ENCODE results near the gene PIWIL1. TPM values are rescaled to one million over a fixed set of nuclear protein-coding genes. Genes with fewer than 3 reads are reported as not detected.

The PIWIL1 gene
- total RNA-seq, 1 donor from 2014 or later: not detected

DNA sequence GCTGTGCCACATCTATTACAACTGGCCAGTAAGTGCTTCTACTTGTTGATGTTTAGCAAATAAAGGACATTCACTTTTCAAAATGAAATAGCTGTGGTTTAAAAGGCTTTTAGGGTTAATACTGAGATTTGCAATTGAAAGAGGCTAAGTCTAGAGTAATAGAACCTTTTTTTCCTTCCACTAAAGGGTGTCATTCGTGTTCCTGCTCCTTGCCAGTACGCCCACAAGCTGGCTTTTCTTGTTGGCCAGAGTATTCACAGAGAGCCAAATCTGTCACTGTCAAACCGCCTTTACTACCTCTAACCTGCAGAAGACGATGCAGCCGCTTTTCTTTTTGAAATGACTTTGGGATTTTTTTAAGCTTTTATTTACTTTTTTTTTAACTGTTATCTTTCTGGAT lies 33.6 kb downstream of the PIWIL1 start:
- peaks cover 6% of the 10 kb centered on the region for H3K4me1 Mint-ChIP-seq
- H3K4me3 Mint-ChIP-seq: no peak overlapping the region
- H3K27me3 Mint-ChIP-seq (ENCODE audit: low read depth): peaks cover 93% of the 10 kb centered on the region
- no peak for DNase-seq (ENCODE audit: low read depth, low spot score)
- H3K27ac Mint-ChIP-seq (ENCODE audit: unreplicated experiment): no peak overlapping the region
- H3K36me3 Mint-ChIP-seq (ENCODE audit: low read depth): no peaks in the 10 kb centered on the region
- peaks cover 3% of the 10 kb centered on the region for H3K9me3 Mint-ChIP-seq
- no peak for TF ChIP-seq CTCF (conservative IDR thresholded peaks at IDR 0.05)

DNA sequence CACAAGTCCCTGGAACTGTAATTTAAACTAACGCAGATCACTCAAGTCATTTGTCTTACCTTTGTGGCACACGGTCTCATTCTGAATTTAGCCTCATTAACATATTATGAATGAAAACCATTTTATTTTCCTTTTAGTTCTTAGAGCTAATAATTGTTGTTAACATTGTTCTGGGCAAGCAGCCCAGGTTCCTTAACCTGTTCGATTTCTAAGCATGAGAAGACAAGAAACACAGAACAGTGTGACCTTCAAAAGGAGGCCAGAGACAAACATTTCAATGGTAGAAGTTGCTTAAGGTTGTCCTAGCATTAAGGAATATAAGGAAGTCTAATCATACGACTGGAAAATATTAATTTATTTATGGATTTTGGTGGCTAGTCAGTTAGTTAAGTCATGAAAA lies 35.2 kb downstream of the PIWIL1 start:
- Mint-ChIP-seq H3K9me3 (peaks cover 3% of the 10 kb centered on the region), H3K27me3 (ENCODE audit: low read depth) (peaks cover 90% of the 10 kb centered on the region)

GRCh38 chr12:130374083-130374482 lies 36.4 kb downstream of the PIWIL1 start:
- Mint-ChIP-seq H3K4me1 (peaks cover 6% of the 10 kb centered on the region), H3K4me3 (no peak overlapping the region), H3K9me3 (no peaks in the 10 kb centered on the region), H3K27me3 (ENCODE audit: low read depth) (peaks cover 89% of the 10 kb centered on the region), H3K27ac (ENCODE audit: unreplicated experiment) (no peak overlapping the region), H3K36me3 (ENCODE audit: low read depth) (no peaks in the 10 kb centered on the region)
- no peak for TF ChIP-seq CTCF (conservative IDR thresholded peaks at IDR 0.05)
- DNase-seq (ENCODE audit: low read depth, low spot score): no peak

More for the DNA sequence above, 35.2 kb downstream of the PIWIL1 start:
- no peak overlapping the region for H3K4me3 Mint-ChIP-seq
- H3K36me3 Mint-ChIP-seq (ENCODE audit: low read depth): no peaks in the 10 kb centered on the region
- no peak overlapping the region for H3K27ac Mint-ChIP-seq (ENCODE audit: unreplicated experiment)
- peaks cover 6% of the 10 kb centered on the region for H3K4me1 Mint-ChIP-seq
- no peak for DNase-seq (ENCODE audit: low read depth, low spot score)
- TF ChIP-seq CTCF (conservative IDR thresholded peaks at IDR 0.05): no peak

DNA sequence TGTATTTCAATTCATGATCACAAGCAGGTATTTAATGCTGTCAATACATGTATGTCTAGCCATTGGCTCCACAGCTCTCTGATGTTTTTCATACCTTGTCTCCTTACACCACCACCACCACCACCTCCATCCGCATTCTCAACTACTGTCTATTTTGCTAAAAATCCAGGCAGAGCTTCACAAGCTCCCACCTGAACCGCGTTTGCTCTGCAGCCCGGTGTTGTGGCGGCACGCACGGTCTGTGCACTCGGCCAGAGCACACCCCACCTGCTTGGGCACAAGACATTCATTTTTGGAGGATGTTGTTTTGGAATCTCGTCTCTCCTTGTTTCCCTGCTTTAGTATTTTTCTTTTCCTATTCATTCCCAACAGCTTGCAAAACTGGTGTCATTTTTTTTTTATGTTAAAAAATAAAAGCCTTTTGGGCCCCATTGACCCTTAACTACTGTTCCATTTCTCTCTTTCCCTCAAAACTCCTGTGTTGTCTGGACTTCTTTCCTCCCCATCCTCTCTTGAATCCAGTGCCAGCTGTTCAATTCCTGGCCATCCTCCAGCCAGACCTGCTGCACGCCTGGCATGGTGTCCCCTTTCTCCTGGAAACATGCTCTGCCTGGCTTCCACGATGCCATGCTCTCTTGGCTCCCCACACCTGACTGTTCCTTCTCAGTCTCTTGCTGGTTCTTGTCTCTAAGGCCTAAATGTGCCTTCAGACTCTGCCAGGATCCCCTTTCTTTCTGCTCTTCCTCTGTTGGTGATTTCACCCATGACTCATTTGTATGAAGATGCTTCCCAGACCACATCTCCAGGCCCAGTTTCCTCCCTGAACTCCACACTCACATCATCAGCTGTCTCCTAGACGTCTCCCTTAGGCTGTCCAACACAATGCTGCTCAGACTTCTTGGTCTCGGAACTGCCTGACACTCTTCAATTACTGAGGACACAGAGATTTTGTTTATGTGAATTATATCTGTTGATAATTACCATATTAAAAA lies 37.9 kb downstream of the PIWIL1 start:
- Mint-ChIP-seq H3K4me3 (no peak overlapping the region), H3K27ac (ENCODE audit: unreplicated experiment) (no peak overlapping the region), H3K36me3 (ENCODE audit: low read depth) (no peaks in the 10 kb centered on the region), H3K9me3 (no peaks in the 10 kb centered on the region), H3K4me1 (peaks cover 6% of the 10 kb centered on the region), H3K27me3 (ENCODE audit: low read depth) (peaks cover 81% of the 10 kb centered on the region)
- no peak for TF ChIP-seq CTCF (conservative IDR thresholded peaks at IDR 0.05)
- DNase-seq (ENCODE audit: low read depth, low spot score): no peak

- Mint-ChIP-seq H3K36me3 (ENCODE audit: low read depth) (no peaks in the 10 kb centered on the region), H3K27ac (ENCODE audit: unreplicated experiment) (no peak overlapping the region), H3K9me3 (peaks cover 5% of the 10 kb centered on the region), H3K4me3 (no peak overlapping the region), H3K4me1 (no peaks in the 10 kb centered on the region), H3K27me3 (ENCODE audit: low read depth) (peaks cover 55% of the 10 kb centered on the region)
- TF ChIP-seq CTCF (conservative IDR thresholded peaks at IDR 0.05): no peak
- DNase-seq (ENCODE audit: low read depth, low spot score): no peak
Measured at GRCh38 chr12:130382818-130383217, 45.1 kb downstream of the PIWIL1 start.
